ENCODE results near the gene DYNC2H1.

DYNC2H1 gene

DNA sequence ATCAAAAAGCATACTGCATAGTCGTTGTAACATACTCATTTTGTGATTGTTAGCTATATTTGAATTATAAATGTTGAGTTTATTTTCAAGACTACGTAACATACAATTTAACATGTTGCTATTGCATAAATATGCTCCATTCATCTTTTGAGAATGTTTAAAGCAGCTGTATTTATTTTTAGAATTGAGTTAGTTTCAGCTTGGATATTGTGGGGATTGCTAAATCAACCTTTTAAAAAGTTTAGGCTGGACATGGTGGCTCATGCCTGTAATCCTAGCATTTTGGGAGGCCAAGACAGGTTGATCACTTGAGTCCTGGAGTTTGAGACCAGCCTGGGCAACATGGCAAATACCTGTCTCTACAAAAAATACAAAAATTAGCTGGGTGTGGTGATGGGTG is 288.1 kb downstream of the DYNC2H1 start:
- TF ChIP-seq, protein P1, sequence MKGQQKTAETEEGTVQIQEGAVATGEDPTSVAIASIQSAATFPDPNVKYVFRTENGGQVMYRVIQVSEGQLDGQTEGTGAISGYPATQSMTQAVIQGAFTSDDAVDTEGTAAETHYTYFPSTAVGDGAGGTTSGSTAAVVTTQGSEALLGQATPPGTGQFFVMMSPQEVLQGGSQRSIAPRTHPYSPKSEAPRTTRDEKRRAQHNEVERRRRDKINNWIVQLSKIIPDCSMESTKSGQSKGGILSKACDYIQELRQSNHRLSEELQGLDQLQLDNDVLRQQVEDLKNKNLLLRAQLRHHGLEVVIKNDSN (IDR thresholded peaks at IDR 0.05), result no peak
- no peak for TF ChIP-seq EGR1 (IDR thresholded peaks at IDR 0.05)
- no peak for TF ChIP-seq TAF1 (IDR thresholded peaks at IDR 0.05; ENCODE audit: low read depth)
- no peak for TF ChIP-seq RAD21 (IDR thresholded peaks at IDR 0.05; ENCODE audit: low read depth)
- no peak for TF ChIP-seq NFIC (IDR thresholded peaks at IDR 0.05)
- TF ChIP-seq TEAD4 (IDR thresholded peaks at IDR 0.05), result no peak
- TF ChIP-seq TCF12 (IDR thresholded peaks at IDR 0.05; ENCODE audit: low read depth), result no peak
- TF ChIP-seq, protein P2, sequence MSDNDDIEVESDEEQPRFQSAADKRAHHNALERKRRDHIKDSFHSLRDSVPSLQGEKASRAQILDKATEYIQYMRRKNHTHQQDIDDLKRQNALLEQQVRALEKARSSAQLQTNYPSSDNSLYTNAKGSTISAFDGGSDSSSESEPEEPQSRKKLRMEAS (IDR thresholded peaks at IDR 0.05), result no peak
- TF ChIP-seq ZBTB7A (IDR thresholded peaks at IDR 0.05; ENCODE audit: low read depth), result no peak

DNA sequence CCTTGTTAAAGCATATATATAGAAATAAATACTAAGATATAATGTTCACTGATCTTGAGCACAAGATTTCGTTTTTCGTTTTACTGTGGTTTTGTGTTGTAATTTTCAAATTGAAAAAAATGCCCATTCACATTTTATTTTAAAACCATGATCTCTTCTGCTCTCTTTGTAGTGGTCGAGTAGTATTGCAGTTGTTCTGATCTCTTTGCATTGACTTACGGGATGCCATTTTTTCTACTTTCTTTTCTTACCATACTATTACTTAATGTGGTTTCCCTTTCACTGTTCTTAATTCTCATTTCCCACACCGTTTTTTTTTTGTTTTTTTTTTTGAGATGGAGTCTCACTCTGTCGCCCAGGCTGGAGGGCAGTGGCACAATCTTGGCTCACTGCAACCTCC is 289.6 kb downstream of the DYNC2H1 start:
- TF ChIP-seq NFIC (IDR thresholded peaks at IDR 0.05), result no peak
- TF ChIP-seq, protein P2 (IDR thresholded peaks at IDR 0.05), result no peak
- TF ChIP-seq YY1 (IDR thresholded peaks at IDR 0.05; ENCODE audit: low read depth), result no peak
- no peak for TF ChIP-seq TAF1 (IDR thresholded peaks at IDR 0.05; ENCODE audit: low read depth)
- TF ChIP-seq TCF12 (IDR thresholded peaks at IDR 0.05; ENCODE audit: low read depth), result no peak
- TF ChIP-seq RAD21 (IDR thresholded peaks at IDR 0.05; ENCODE audit: low read depth), result no peak
- TF ChIP-seq TEAD4 (IDR thresholded peaks at IDR 0.05), result no peak
- TF ChIP-seq CREB1 (IDR thresholded peaks at IDR 0.05; ENCODE audit: low read depth), result no peak
- TF ChIP-seq FOXM1 (IDR thresholded peaks at IDR 0.05; ENCODE audit: borderline replicate concordance, low read depth), result no peak
- TF ChIP-seq, protein P1 (IDR thresholded peaks at IDR 0.05), result no peak
- no peak for TF ChIP-seq CEBPB (IDR thresholded peaks at IDR 0.05)
- TF ChIP-seq ZBTB7A (IDR thresholded peaks at IDR 0.05; ENCODE audit: low read depth), result no peak
- TF ChIP-seq, protein P3, sequence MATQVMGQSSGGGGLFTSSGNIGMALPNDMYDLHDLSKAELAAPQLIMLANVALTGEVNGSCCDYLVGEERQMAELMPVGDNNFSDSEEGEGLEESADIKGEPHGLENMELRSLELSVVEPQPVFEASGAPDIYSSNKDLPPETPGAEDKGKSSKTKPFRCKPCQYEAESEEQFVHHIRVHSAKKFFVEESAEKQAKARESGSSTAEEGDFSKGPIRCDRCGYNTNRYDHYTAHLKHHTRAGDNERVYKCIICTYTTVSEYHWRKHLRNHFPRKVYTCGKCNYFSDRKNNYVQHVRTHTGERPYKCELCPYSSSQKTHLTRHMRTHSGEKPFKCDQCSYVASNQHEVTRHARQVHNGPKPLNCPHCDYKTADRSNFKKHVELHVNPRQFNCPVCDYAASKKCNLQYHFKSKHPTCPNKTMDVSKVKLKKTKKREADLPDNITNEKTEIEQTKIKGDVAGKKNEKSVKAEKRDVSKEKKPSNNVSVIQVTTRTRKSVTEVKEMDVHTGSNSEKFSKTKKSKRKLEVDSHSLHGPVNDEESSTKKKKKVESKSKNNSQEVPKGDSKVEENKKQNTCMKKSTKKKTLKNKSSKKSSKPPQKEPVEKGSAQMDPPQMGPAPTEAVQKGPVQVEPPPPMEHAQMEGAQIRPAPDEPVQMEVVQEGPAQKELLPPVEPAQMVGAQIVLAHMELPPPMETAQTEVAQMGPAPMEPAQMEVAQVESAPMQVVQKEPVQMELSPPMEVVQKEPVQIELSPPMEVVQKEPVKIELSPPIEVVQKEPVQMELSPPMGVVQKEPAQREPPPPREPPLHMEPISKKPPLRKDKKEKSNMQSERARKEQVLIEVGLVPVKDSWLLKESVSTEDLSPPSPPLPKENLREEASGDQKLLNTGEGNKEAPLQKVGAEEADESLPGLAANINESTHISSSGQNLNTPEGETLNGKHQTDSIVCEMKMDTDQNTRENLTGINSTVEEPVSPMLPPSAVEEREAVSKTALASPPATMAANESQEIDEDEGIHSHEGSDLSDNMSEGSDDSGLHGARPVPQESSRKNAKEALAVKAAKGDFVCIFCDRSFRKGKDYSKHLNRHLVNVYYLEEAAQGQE (IDR thresholded peaks at IDR 0.05; ENCODE audit: low read depth), result no peak

DNA sequence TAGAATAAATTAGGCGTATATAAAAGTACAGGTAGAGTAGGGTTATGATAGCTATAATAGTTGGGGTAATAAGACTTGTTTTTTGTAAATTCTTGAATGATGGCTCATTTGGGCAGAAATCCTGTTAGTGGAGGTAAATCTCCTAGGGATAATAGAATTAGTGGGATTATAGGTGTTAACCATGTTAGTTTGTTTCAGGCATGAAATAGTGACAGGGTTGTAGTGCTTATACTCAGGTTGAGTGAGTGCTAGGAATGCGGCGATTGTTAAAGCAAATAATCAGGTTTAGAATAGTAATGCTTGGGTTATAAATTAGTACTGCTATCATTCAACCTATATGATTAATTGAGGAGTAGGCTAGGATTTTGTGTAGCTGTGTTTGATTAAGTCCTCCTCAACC is 297.1 kb downstream of the DYNC2H1 start:
- TF ChIP-seq NFIC (IDR thresholded peaks at IDR 0.05) (no peak), CREB1 (IDR thresholded peaks at IDR 0.05; ENCODE audit: low read depth) (no peak), TAF1 (IDR thresholded peaks at IDR 0.05; ENCODE audit: low read depth) (no peak), RAD21 (IDR thresholded peaks at IDR 0.05; ENCODE audit: low read depth) (no peak), YY1 (IDR thresholded peaks at IDR 0.05; ENCODE audit: low read depth) (no peak), EP300 (IDR thresholded peaks at IDR 0.05; ENCODE audit: borderline replicate concordance) (no peak), FOXM1 (IDR thresholded peaks at IDR 0.05; ENCODE audit: borderline replicate concordance, low read depth) (no peak), CEBPB (IDR thresholded peaks at IDR 0.05) (no peak), ZBTB7A (IDR thresholded peaks at IDR 0.05; ENCODE audit: low read depth) (no peak), TCF12 (IDR thresholded peaks at IDR 0.05; ENCODE audit: low read depth) (no peak)
- TF ChIP-seq, protein P1 (IDR thresholded peaks at IDR 0.05), result no peak
- TF ChIP-seq, protein P2 (IDR thresholded peaks at IDR 0.05), result no peak
- TF ChIP-seq, protein P3 (IDR thresholded peaks at IDR 0.05; ENCODE audit: low read depth), result no peak

DNA sequence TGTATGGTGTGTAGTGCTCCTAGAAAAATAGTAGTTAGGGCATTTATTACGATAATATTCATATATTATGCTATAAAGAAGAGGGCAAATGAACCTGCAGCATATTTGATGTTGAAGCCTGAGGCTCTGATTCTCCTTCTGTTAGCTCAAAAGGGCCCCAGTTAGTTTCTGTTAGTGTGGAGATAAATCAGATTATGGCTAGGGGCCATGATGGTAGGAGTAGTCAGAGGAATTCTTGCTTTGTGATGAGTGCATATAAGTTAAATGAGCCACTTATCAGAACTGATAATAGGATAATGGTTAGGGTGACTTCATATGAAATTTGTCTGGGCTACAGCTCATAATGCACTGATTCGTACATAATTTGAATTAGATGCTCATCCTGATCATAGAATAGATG is 298.4 kb downstream of the DYNC2H1 start:
- TF ChIP-seq NFIC (IDR thresholded peaks at IDR 0.05) (no peak), FOXM1 (IDR thresholded peaks at IDR 0.05; ENCODE audit: borderline replicate concordance, low read depth) (no peak), CEBPB (IDR thresholded peaks at IDR 0.05) (no peak), EP300 (IDR thresholded peaks at IDR 0.05; ENCODE audit: borderline replicate concordance) (no peak), TEAD4 (IDR thresholded peaks at IDR 0.05) (no peak), EGR1 (IDR thresholded peaks at IDR 0.05) (no peak), TAF1 (IDR thresholded peaks at IDR 0.05; ENCODE audit: low read depth) (no peak), RAD21 (IDR thresholded peaks at IDR 0.05; ENCODE audit: low read depth) (no peak), ZBTB7A (IDR thresholded peaks at IDR 0.05; ENCODE audit: low read depth) (no peak), TCF12 (IDR thresholded peaks at IDR 0.05; ENCODE audit: low read depth) (no peak), CREB1 (IDR thresholded peaks at IDR 0.05; ENCODE audit: low read depth) (no peak), YY1 (IDR thresholded peaks at IDR 0.05; ENCODE audit: low read depth) (no peak)
- TF ChIP-seq, protein P2 (IDR thresholded peaks at IDR 0.05), result no peak
- TF ChIP-seq, protein P3 (IDR thresholded peaks at IDR 0.05; ENCODE audit: low read depth), result no peak
- TF ChIP-seq, protein P1 (IDR thresholded peaks at IDR 0.05), result no peak

All from Ishikawa (cell line).